Nephron (organoid): Measurements from ENCODE around the gene CUEDC1.

Source experiments
- H3K27ac Mint-ChIP-seq, 3 experiments: 2 replicates each; pipeline ENCODE4 v1.8.0; 2020; ENCODE audit warnings: mixed read lengths in 3 of 3, mild to moderate bottlenecking in 2 of 3, moderate library complexity in 1 of 3
- H3K27me3 Mint-ChIP-seq: 2 replicates; pipeline ENCODE4 v1.8.0; 2021; ENCODE audit warnings: low read depth, mild to moderate bottlenecking, moderate library complexity, mixed read lengths
- H3K36me3 Mint-ChIP-seq: 2 replicates; pipeline ENCODE4 v1.8.0; 2020; ENCODE audit warnings: low read depth, mixed read lengths
- H3K4me1 Mint-ChIP-seq: 2 replicates; pipeline ENCODE4 v1.8.0; 2020; ENCODE audit warnings: mixed read lengths
- H3K4me3 Mint-ChIP-seq, 3 experiments: 2 replicates each; pipeline ENCODE4 v1.8.0; 2020; ENCODE audit warnings: mild to moderate bottlenecking in 3 of 3, mixed read lengths in 3 of 3, moderate library complexity in 2 of 3
- H3K9me3 Mint-ChIP-seq: 2 replicates; pipeline ENCODE4 v1.8.0; 2020; ENCODE audit warnings: mixed read lengths
- TF ChIP-seq, protein P1 (sequence below), 3 experiments: fragments of 200-600 bp; sonication (generic); IDR thresholded peaks; one replicate each; pipeline ENCODE4 v1.5.0; 2021; ENCODE audit warnings: antibody characterized with exemption in 3 of 3; ENCODE audit not compliant: unreplicated experiment in 3 of 3

The CUEDC1 gene

DNA sequence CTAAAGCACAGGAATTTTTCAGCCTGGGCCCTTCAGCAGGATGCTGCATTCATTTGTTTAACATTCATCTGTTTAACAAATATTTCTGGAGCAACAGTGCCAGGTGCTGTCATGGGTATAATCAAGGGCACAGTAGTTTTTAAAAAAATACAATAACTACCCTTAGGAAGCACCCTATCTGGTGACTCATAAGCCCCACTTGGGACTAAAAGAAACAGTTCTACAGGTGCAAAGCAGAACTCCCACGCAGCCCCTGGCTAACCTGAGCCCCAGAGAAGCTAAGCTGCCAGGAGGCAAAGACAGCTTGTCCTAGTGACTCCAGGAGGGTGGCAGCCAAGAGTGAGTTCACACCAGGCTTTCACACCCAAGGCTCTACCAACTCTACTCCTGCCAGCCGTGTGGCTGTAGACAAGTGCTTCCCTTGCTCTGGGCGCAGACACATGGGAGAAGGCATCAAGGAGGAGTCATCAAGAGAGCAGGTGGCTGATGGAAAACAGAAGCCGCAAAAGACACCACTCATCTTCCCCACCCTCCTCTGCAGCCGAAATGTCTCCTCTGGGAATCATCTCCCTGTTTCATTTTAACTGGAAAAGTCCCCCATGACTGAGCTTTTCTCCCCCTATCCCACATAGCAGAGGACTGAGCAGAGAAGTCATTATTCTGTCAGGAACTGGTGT lies 14.4 kb downstream of the CUEDC1 start:
- peak overlapping the region; percentile 69 to 88 (median 80) for H3K27ac Mint-ChIP-seq

DNA sequence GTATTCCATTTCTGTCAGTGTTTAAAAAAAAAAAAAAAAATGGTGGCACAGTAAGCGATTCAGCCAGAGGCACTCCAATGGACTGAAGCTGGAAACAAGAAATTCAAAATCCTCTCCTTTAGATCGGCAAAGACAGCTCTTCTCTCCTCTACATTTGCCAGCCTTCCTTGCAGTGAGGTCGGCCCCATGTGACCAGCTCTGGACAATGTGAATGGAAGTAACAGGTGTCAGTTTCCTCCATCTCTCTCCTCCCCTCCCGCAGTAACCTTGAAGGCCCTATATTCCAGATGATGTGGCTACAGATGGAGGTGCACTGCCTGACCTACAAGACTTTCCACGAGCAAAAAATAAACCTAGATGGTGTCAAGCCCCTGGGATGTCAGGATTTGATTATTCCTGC lies 15.0 kb downstream of the CUEDC1 start:
- Mint-ChIP-seq H3K4me1 (peaks cover 73% of the 10 kb centered on the region), H3K36me3 (no peaks in the 10 kb centered on the region), H3K9me3 (no peaks in the 10 kb centered on the region), H3K27me3 (no peaks in the 10 kb centered on the region), H3K27ac (peak overlapping the region; percentile 69 to 80 (median 72)), H3K4me3 (no peak overlapping the region)
- TF ChIP-seq, protein P1, sequence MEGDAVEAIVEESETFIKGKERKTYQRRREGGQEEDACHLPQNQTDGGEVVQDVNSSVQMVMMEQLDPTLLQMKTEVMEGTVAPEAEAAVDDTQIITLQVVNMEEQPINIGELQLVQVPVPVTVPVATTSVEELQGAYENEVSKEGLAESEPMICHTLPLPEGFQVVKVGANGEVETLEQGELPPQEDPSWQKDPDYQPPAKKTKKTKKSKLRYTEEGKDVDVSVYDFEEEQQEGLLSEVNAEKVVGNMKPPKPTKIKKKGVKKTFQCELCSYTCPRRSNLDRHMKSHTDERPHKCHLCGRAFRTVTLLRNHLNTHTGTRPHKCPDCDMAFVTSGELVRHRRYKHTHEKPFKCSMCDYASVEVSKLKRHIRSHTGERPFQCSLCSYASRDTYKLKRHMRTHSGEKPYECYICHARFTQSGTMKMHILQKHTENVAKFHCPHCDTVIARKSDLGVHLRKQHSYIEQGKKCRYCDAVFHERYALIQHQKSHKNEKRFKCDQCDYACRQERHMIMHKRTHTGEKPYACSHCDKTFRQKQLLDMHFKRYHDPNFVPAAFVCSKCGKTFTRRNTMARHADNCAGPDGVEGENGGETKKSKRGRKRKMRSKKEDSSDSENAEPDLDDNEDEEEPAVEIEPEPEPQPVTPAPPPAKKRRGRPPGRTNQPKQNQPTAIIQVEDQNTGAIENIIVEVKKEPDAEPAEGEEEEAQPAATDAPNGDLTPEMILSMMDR (IDR thresholded peaks at IDR 0.05; ENCODE audit: unreplicated experiment in 3 of 3) = no peak

More for the DNA sequence above, 14.4 kb downstream of the CUEDC1 start:
- Mint-ChIP-seq H3K27me3 (no peaks in the 10 kb centered on the region), H3K4me3 (no peak overlapping the region), H3K4me1 (peaks cover 70% of the 10 kb centered on the region), H3K36me3 (no peaks in the 10 kb centered on the region), H3K9me3 (no peaks in the 10 kb centered on the region)
- TF ChIP-seq, protein P1 (IDR thresholded peaks at IDR 0.05; ENCODE audit: unreplicated experiment in 3 of 3) = no peak

DNA sequence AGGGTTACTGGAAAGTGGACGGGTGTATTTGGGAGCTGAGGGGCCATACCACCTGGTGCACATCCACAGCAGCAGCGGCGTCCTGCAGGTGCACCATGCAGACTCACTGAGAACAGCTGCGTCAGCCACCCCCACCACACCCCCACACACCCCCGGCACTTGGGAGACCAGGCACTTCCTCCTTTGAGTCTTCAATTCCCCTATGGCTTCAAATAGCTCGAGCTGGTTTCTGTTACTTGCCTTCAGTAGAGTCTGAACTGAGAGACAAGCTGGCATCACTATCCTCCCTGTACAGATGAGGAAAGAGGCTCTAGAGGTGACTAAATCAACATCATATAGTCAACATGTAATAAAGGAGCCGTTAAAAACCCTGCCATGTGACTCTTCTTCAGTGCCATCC lies 15.4 kb downstream of the CUEDC1 start:
- peaks cover 73% of the 10 kb centered on the region for H3K4me1 Mint-ChIP-seq
- peak overlapping the region; percentile 69 to 80 (median 72) for H3K27ac Mint-ChIP-seq
- H3K36me3 Mint-ChIP-seq = no peaks in the 10 kb centered on the region
- no peaks in the 10 kb centered on the region for H3K27me3 Mint-ChIP-seq
- no peak overlapping the region for H3K4me3 Mint-ChIP-seq
- TF ChIP-seq, protein P1 (IDR thresholded peaks at IDR 0.05; ENCODE audit: unreplicated experiment in 3 of 3) = no peak
- no peaks in the 10 kb centered on the region for H3K9me3 Mint-ChIP-seq

DNA sequence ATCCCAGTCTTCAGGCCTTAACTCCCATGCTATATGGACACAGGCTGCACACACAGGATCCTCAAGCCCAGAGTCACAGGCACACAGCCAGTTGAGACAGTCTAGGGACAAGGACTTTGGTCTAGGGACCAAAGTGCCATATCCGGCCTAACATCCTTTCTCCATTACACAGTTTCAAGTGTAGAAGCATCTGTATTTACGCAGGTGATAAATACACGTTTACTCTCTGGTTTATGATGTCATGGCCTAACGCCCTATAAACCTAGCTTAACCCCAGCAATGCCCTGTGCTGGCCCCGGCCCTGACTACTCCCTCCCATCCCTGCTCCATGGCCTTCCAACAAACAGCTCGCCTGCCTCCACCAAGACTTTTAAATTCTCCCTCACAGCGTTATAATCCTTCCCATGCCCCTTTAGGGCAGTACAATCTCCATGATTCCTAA lies 17.1 kb downstream of the CUEDC1 start:
- peak overlapping the region; percentile 65 to 93 (median 87) for H3K27ac Mint-ChIP-seq
- H3K4me3 Mint-ChIP-seq = peak overlapping the region in 1 of 3 experiments; percentile 5
- no peaks in the 10 kb centered on the region for H3K9me3 Mint-ChIP-seq
- peaks cover 68% of the 10 kb centered on the region for H3K4me1 Mint-ChIP-seq
- H3K27me3 Mint-ChIP-seq = no peaks in the 10 kb centered on the region
- no peaks in the 10 kb centered on the region for H3K36me3 Mint-ChIP-seq
- TF ChIP-seq, protein P1 (IDR thresholded peaks at IDR 0.05; ENCODE audit: unreplicated experiment in 3 of 3) = no peak

DNA sequence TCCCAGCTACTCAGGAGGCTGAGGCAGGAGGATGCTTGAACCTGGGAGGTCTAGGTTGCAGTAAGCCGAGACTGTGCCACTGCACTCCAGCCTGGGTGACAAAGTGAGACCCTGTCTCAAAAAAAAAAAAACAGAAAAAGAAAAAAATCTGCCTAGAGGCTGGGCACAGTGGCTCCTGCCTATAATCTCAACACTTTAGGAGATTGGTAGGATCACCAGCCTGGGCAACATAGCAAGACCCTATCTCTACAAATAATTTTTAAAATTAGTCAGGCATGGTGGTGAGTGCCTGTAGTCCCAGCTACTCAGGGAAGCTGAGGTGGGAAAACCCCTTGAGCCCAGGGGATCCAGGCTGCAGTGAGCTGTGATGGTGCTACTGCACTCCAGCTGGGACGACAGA lies 17.7 kb downstream of the CUEDC1 start:
- Mint-ChIP-seq H3K4me3 (no peak overlapping the region), H3K36me3 (no peaks in the 10 kb centered on the region), H3K27me3 (no peaks in the 10 kb centered on the region), H3K9me3 (no peaks in the 10 kb centered on the region), H3K4me1 (peaks cover 68% of the 10 kb centered on the region), H3K27ac (peak overlapping the region; percentile 65 to 98 (median 93))
- TF ChIP-seq, protein P1 (IDR thresholded peaks at IDR 0.05; ENCODE audit: unreplicated experiment in 3 of 3) = no peak
